ENCODE results near the gene DDX49.

DNA sequence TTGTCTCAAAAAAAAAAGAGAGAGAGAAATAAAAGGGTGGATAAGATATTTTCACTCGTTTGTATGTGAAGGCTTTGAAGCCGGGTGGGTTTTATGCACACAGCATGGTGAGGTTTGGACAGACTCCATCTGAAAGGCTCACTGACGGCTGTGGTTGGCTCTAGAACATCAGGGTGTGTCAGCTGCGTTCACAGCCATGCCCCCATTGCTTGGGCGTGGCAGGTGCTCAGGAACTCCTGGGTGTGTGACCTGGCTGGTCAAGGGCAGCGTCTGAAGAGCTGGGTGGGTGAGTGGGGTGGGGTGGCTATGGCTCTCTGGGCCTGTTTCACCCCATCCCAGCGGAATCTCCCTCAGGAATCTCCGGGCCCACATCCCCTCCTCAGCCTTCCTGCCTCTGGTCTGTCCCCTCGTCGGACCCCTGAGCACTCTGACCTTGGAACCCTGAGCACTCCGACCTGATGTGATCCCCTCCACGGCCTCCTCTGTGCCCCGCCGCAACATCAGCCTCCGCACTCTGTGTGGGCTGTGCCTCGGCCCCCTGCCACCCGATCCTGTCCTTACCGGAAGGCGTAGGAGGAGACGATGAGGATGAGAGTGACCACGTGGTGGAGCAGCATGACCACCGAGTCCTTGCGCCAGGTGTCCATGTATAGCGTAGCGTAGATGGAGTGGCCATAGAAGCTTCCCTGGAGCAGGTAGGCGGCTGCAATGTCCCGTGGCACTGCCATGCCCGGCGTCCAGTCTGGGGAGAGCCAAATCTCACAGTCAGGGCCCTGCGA is 35.8 kb upstream of the DDX49 start:
- TF ChIP-seq, protein P1, sequence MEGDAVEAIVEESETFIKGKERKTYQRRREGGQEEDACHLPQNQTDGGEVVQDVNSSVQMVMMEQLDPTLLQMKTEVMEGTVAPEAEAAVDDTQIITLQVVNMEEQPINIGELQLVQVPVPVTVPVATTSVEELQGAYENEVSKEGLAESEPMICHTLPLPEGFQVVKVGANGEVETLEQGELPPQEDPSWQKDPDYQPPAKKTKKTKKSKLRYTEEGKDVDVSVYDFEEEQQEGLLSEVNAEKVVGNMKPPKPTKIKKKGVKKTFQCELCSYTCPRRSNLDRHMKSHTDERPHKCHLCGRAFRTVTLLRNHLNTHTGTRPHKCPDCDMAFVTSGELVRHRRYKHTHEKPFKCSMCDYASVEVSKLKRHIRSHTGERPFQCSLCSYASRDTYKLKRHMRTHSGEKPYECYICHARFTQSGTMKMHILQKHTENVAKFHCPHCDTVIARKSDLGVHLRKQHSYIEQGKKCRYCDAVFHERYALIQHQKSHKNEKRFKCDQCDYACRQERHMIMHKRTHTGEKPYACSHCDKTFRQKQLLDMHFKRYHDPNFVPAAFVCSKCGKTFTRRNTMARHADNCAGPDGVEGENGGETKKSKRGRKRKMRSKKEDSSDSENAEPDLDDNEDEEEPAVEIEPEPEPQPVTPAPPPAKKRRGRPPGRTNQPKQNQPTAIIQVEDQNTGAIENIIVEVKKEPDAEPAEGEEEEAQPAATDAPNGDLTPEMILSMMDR (IDR thresholded peaks at IDR 0.05; ENCODE audit: insufficient read depth, low read depth, low read length): no peak
- no peak for TF ChIP-seq EZH2 (IDR thresholded peaks at IDR 0.05; ENCODE audit: insufficient read depth, low read length)
